Amniotic epithelial cell (primary cell): ENCODE results near the gene ARHGEF16.

Experiments used
- DNase-seq: peaks from one replicate; pipeline ENCODE4 v3.0.0-alpha.2; 2010; ENCODE audit warnings: low read depth

The ARHGEF16 gene

DNA sequence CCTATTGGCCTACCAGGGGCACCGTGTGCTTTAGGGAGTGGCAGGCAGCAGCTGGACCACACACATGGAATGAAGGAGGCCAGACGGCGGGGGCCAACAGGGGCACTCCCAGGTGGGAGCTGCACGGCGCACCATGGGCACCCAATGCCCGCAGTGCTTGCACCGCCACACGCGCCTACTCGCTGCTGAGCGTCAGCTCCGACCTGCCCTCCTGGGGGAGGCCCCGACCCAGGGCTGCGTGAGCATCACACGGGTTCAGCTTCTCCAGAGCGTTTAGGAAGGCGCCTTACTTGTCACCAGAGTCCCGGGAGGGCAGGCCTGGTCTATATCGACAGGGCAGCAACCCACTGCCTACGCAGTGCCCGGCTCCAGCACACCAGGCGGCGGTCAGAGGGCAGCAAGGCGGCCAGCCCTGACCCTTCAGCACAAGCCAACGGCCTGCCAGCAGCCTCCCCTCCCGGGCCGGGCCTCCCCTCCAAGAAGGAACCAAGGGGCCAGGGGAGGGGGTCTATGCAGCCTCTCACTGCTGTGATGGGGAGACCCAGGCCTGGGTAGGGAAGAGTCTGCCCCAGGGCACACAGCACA, 64.9 kb downstream of the ARHGEF16 start:
- no peak for DNase-seq

DNA sequence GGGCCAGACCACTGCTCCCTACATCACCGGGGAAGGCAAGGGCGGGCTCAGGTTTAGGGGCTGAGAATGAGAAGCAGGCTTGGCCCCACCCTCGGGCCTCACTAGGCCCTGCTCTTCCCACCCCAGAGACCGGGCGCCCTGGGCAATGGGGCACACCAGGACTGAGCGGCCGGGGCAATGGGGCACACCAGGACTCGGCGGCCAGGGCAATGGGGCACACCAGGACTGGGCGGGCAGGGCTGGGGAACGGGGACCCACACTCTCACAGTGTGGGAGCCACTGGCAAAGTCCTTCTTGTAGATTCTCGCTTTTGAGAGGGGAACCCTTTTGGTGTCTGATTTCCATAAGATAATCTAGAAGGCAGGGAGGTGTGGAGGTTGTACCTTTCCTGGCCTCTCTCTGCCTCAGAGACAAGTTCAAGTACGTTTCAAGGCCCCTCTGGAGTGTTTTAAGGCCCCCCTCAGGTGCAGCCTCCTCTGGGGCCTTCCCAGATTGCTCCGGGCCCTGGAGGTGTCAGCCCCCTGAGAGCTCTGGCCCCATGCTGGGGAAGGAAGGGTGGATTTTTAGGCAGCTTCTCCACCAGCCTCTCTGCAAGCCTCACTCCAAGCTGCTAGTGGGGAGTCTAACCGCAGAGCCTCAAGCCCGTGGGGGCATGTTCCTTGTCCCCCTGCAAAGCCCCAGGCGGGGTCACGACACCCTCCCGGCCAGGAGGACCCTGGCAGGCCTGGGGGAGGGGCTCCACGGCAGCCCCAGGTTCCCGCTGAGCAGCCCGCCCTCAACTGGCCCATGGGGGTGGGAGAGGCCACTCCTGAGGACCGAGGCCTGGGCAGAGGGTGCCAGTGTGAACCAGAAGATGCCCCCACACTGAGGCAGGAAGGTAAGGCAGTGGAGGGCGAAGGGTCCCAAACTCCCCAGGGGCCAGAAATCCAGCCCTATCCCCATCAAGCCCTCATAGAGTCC, 66.2 kb downstream of the ARHGEF16 start:
- DNase-seq = no peak

DNA sequence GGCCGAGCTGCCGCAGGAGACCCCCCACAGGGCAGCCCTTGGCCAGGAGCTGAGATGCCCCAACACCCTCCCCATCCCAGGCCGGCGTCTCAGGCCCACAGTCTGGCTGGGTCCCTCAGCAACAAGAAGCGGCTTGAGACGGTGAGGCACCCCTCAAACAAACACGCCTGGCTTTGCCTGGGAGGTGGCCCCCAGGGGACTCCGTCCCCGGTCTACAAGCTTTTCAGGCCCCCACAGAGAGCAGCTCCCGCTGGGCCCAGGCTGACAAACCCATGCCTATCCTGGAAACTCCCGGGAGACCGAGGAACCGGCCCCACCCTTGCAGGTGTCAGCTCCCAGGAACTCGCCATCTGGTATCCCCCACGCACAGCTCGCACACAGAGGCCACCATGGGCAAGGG, 67.0 kb downstream of the ARHGEF16 start:
- DNase-seq = no peak

DNA sequence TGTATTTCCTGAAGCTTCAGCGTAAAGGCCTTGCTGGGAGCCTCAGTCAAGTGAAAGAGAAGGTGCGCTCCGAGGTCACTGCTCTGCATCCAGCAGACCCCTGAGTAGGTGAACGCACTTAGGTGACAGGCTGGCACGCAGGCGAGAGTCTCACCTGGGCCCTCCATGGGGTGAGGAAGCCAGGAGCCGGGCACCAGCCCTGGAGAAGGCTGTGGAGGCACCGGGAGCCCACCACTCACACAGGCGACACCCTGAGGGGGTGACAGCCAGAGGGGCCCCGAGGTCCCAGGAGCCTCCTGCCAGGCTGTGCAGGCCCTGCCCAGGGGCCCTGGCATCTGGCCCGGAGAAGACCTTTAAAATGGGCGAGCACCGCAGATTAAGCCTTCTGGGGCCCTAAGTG, 67.6 kb downstream of the ARHGEF16 start:
- no peak for DNase-seq

DNA sequence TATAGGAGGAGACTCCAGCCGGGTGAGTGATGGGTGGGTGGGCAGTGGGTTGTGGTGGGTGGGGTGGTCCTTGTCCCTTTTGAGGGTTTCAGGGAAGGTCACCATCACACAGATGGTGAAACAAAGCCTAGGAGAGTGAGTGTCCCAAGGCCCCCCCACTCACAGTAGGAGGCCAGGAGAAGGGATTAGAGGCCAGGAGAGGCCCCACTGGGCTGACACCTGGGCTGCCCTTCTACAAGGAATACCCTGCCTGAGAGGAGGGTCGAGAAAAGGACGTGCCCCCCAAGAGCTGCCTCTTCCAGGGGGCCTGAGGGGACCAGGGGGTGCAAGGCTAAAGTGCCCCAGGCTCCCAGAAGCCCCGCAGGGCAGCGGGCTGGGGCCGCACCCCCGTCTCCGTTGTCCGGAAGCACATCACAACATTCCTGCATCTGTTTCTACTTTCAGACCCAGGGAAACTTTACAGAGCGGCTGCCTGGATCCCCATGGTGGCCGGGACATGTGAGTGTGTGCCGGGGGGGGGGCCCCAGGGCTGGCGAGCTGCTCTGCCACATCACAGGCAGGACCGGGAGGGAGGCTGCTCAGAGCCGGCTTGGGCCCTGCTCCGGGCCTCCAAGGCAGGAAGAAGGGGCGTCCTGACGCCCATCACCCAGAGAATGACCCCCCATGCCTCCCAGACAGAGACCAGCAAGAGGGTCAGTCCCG, 68.2 kb downstream of the ARHGEF16 start:
- DNase-seq = no peak

DNA sequence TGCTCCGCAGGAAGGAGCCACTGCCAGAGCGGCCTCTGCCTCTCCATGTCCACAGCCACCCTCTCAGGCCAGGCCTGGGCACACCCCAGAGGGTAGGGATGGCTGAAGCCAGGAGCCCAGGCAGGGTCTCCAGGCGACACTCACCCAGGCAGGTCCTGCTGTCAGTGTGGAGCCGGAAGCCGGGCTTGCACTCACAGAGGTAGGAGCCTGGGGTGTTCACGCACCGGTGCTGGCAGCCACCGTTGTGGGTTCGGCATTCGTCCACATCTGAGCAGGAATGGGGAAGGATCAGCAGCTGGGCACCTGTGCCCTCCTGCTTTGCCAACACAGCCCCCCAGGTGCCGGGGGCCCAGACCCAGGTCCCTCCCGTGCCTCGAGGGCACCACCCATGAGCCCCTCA, 69.5 kb downstream of the ARHGEF16 start:
- DNase-seq = no peak

DNA sequence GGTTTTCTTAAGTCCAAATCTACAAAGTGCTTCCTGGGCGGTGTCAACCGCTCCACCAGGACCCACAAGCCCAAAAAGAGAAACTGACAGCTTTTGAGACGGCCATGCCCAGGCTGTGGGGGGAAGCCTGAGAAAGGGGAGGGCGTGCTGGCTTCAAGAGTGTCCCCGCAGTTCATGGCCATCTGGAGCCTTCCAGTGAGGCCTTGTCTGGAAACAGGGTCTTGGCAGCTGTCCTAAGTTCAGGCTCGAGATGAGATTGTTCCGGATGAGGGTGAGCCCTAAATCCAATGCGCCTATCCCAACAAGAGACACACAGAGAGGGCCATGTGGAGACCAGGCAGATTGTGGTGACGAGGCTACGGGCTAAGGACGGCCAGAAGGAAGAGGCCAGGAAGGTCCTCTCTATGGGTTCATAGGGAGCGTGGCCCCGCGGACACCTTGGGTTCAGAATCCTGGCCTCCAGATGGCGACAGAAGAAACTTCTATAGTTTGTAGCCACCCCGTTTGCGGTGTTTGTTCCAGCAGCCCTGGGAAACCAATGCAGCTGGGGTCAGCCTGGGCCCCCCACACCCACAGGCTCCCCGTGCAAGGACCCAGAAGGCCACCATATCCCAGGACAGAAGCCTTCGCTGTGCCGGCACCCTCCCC, 70.2 kb downstream of the ARHGEF16 start:
- no peak for DNase-seq

DNA sequence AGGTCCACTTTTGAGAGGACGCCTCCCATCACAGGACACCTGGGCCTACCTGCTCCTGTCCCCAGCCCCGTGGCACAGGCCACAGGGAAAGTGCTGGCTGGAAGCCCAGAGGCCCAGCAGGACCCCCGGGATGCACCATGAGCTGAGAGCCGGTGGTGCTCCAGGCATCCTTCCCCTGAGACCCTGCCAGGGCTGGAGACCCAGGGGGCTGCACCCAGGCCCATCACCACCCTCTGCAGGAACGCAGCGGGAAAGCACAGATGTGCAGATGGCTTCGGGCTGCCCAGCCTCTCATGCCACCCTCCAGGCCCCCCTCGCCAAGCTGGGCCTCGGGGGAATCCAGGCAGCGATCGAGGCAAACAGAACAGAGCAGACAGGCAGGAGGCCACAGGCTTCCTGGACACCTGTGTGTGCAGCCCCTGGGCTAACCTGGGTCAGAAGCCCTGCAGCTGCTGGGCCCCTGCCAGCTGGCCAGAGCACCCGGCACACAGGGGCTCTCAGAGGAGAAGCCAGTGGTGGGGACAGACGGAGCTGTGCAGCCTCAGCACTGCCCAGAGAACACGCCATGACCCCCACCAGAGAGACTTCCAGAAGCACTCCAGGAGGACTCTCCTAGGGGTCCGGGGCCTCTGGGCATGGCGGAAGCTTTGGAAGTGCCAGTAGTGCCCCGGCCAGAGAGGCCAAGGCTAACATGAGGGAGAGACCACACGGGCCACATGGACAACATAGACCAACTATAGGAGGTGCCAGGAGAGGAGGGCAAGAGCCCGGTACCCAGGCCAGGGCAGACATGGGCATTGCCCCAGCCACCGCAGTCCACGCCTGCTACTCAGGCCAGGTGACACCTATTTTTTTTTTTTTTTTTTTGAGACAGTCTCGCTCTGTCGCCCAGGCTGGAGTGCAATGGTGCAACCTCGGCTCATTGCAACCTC, 71.4 kb downstream of the ARHGEF16 start:
- DNase-seq = no peak

DNA sequence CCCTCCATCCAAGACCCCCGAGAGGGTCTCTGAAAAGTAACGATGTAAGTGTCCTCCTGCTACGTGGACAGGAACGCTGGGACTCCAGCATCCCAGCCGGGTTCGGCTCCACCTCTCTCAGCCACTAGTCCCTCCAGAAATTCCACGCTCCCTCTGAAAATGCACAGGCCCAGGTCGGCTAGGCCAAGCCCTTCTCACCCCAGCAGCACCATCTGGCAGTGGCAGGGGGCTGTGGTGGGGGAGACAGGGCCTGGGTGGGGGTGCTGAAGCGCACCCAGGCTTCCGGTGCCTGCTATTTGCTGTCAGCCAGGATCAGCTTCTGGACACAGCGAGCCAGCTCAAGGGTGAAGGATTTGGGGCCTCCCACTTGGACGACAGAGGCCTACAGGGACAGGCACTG, 73.3 kb downstream of the ARHGEF16 start:
- DNase-seq = no peak

DNA sequence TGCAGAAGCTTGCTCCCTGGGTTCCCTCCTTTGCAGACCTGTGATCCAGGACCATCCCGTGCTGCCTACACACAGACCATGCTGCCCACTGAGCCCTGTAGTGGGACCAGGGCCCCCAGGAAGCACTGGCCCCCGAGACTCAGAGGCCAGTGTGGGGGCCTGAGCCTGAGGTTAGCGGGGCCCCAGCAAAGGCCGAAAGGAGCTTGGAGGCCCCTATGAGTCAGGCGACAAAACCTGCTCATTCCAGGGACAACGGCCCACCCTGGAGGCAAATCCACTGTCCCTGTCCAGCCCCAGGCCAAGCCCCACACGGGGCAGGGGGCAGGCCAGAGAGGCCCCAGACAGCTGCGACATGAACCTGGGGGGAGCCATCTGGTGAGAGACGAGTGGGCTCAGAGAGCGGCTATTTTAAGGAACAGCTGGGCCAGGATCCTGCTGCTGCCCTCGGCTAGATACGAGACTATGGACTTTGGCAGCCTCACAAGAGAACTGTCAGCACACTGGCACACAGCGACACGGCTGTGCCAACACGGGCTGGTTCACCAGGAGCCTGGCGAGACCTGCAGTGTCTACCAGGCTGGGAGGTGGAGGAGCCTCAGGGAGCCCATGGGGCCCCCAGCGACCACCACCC, 74.7 kb downstream of the ARHGEF16 start:
- no peak for DNase-seq

DNA sequence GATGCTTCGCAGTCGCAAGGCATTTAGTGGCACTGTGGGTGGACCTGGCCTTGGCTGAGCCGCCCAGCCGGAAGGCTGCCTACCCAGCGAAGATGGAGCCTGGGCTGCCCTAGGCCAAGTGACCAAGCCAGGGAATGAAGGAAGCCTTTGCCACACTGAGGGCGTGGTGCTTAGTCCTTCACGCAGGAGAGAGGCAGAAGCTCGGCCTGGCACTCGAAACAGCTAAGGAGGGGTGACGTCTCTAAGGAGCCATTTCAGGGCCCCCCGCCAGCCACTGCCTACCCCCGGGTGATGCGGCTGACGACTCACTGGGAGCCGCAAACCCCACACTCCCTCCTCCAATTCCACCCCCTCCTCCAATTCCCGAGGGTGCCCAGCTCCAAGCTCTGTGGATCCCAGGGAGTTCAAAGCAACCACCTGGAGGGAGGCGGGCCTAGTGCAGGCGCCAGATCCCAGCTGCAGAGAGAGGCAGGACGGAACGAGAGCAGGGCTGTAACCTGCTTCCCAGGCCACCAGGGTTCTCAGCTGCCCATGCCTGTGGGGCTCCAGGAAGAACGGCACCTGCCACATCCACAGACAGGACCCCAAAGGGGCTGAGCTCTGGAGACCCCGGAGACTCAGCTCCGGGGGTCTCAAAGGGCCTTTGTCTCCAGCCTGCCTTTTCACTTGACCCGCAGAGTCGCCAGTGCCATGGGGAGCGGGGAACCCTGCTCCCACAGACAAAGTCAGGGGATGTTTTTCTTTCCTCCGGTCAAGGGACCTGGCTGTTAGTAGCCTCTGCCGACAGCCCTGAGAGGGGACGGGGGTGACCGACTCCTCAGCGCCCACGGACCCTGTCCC, 75.8 kb downstream of the ARHGEF16 start:
- DNase-seq = no peak
